Adrenal gland (tissue), 5 donors: ENCODE data around the gene COL15A1.

Experiments
- CTCF ChIP-seq, 6 experiments: fragments of 450-650 bp in 4 of 6; fragments of 200-600 bp in 2 of 6; sonication (generic) in 1 of 6; IDR thresholded peaks; 1 replicate in 5 of 6; 2 replicates in 1 of 6; pipeline versions ENCODE4 v1.5.1 to v1.8.0; 2016 to 2021; ENCODE audit warnings: antibody characterized with exemption in 6 of 6, mild to moderate bottlenecking in 2 of 6, moderate library complexity in 1 of 6
- POLR2A ChIP-seq, 2 donors: fragments of 450-650 bp; IDR thresholded peaks; one replicate each; pipeline ENCODE4 v1.6.1; 2017; ENCODE audit warnings: antibody characterized with exemption in 2 of 2, mild to moderate bottlenecking in 2 of 2, moderate library complexity in 1 of 2
- donor health status: DM: no; HTN: no; CAD: no.

DNA sequence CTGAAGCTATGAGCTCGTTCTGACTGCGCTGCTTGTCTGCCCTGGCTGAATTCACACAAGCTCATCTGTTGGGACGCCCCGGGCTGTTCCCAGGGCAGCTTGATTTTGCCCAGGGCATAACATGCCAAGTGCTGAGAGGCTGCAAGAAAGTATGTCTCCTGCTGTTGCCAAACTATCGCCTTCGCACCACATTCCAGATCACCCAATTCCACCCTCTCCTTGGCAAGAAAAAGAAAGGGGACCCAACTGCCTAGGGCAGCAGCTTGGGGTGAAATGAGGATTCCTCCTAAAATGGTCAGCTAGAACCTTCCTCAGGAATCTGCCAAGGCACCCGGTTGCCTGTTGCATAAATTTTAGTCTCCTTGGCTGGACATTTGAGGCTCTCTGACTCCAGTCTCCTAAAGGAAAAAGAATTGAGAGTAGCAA is 21.2 kb downstream of the COL15A1 start:
- TF ChIP-seq CTCF (IDR thresholded peaks at IDR 0.05) = no peak
- TF ChIP-seq POLR2A (IDR thresholded peaks at IDR 0.05) = no peak
